NCI-H1105 (cell line): Measurements from ENCODE around the gene ZBTB38.

Source experiments
- DNase-seq: peaks from one replicate; lab custom pipeline; 2025; lab: John Stamatoyannopoulos, UW

ZBTB38 gene

DNA sequence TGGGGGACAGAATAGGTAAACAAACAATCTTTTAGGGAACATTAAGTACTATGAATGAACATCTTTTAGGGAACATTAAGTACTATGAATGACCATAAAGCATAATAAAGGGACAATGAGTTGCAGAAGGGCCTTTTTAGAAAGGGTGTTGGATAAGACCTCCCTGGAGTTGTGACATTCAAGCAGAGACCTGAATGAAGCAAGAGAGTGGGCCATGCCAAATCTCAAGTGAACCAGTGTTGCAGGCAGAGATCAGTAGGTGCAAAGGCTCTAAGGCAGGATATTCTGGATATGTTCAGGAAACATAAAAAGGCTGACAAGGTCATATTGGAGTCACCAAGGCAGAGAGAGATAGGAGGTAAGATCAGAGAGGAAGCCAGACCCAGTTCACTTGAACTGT lies 29.4 kb upstream of the ZBTB38 start:
- no peak for DNase-seq

DNA sequence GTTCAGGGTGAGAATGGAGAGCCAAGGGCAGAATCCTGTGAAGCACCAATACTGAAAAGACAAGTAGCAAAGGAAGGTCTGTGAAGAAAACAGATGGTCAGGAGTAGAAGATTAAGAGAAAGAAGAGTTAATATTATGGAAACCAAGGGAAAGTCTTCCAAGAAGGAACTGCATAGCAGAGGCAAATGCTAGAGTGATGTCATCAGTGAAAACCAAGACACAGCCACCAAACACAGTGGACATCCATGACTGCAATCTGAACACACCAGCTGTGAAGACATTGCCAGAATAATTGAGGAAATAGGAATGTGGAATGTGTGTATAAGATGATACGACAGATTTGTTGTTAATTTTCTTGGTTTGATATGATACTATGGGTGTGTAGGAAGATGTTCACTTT lies 26.8 kb upstream of the ZBTB38 start:
- no peak for DNase-seq

DNA sequence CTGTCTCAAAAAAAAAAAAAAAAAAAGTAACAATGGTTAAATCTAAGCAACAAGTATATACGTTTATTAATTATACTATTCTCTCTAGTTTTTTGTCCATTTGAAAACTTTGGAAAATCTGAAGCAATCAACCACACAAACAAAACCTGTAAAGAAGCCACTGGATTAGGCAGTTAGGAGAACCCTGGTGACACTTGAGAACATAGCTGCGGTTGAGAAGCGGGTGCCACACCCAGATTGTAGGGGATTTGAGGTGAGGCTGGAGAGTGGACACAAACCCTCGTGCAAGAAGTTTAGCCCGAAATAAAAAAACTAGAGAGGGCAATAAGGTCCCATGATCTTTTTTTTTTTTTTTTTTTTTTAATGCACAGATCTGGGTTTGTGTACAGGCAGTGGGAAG lies 25.9 kb upstream of the ZBTB38 start:
- no peak for DNase-seq

DNA sequence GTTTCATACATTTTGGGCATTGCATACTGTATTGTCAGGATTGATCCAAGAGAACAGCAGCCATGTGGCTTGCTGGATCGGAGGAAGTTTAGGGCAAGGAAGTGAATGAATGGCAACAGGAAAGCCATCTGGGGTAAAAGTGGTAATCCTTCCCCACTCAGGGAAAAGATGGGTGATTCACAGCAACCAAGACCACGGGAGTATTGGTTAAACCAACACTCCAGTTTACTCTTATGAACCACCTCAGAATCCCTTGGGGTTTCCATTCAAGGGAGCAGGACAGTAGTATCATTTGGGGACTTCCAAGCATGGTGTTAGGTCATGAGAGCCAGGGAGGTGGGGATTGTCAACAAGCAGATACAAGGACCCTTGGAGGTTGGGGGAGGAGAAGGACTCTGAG lies 25.2 kb upstream of the ZBTB38 start:
- no peak for DNase-seq

DNA sequence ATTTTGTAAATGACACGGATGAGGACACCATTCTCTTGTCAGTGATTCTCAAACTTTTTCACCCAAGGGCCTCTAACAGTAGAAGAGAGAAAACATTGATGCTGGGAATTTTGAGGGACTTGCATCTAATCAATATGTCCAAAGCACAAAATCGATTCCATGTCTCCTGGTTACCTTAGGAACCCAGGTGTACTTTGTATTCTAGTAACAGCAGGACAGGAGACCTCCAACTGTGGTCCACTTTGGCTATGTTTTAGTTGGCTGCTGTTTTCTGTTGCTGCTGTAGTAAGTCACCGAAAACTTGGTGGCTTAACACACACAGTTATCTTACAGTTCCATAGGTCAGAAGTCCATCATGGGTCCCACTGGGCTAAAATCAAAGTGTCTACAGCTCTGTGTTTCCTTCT lies 24.4 kb upstream of the ZBTB38 start:
- DNase-seq, result no peak

DNA sequence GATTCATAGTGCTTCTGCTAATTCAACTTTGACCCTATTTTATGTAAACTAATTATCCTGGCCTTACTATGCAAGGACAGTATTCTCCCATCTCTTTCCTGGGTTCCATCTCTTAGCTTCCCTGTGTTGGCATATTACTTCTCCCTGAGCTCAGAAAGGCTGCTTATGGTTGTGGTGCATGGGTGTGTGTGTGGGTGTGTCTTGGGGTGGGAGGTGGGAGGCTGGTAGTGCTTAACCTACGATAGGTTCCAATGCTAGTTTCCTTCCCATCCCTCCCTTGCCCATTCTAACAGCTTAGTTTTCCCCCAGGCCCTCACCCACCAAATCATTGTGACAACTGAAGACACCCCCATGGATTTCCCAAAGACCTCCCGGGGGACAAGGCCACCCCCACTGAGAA lies 22.8 kb upstream of the ZBTB38 start:
- DNase-seq, result no peak

DNA sequence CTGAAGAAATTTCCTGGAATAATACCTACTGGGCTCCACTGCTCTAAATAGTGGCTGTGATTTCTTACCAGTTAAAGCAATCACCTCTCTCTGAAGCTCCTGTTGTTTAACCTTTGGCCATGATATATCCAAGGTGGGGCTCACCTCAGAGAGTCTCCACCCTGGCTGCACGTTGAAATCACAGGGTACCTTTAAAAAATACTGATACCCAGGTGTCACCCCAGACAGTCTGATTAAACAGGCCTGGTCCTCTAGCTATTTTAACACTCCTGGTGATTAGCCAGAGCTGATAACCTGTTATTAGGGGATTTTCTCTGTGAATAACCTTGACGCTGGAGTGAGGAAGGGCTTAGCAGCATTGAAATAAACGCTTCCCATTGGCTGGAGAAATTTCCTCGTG lies 22.3 kb upstream of the ZBTB38 start:
- DNase-seq, result no peak

DNA sequence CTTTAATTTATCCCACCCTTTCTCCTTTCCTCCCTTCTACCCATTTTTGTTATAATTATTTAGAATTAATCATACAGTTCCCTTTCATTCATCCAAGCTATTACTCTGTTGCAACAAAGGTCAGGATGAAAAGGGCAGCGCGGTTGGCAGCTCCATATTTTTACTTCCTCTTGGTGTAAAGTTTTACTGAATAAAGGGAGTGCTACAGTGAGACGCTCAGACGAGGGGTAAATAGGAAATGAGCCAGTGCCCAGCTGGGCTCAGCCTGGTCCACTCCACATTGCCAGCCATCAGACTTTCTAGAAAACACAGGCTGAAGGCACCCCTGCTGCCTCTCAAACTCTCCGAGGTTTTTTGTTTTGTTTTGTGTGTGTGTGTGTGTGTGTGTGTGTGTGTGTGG lies 21.9 kb upstream of the ZBTB38 start:
- DNase-seq, result no peak

DNA sequence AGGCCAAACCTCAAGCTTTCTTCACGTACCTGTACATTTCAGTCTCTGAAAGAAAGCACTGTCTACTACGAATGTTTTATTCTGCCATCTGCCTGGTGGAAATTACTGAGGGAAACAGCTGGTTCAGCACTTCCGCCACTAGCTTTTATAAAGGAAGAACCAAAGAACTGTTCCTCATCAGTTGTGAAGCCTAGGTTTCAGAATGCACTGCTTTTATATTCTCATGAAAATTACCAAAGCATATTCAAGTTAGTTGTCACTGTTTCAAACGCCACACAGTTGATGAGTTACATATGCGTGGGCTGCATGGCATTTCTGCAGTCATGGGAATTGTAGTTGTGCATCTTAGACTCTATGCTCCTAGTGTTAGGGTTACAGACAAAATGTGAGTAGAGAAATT lies 21.5 kb upstream of the ZBTB38 start:
- DNase-seq, result no peak

DNA sequence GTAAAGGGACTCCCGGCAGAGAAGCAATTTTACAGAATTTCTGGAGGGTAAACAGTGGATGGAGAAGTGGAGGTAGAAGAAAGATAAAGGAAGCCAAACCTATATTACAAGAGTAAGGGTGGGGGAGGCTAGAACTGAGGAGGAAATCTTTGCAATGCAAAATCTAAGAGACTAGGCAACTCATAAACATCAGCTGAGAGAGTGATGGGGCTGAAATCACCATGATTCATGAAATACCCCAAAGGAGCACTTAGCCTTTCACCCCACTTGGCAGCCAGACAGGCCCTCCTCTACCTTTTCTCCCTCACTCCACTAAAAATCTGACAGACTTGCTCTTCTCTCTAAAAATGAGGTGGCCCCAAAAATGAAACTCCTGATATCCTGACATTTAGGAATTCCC lies 19.5 kb upstream of the ZBTB38 start:
- DNase-seq, result no peak

DNA sequence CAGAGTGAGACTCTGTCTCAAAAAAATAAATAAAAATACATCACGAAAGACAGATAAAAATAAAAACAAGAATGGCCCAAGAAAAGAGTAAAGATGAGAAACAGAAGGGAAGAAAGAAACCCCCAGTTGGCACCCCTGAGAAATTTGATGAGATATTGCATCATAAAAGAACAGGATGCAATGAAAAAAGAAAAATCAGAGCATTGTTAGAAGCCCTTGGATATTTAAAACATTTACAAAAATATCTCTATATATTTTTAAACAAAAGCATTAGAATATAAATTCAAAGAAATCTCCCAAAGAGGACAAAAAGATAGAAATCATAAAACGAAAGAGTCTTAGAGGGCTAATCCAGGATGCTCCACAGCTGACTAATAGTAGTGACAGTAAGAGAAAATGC lies 18.6 kb upstream of the ZBTB38 start:
- DNase-seq, result no peak

DNA sequence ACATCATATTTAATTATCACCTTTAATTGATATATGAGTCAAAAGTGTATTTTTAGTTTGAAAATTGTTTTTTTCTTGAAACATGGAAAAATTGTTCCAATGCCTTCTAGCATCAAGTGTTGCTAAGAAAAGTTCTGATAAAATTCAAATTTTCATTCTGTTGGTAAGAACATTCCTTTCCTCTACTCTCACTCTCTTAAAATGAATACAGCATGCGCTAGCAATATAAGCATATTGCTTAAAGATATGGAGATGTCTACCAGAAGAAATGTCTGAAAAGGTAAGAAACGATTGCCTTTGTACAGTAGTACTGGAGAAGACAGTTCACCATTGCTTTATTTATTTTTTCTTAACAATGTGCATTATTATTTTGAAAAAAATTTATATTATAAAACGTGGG lies 17.6 kb upstream of the ZBTB38 start:
- DNase-seq, result no peak

DNA sequence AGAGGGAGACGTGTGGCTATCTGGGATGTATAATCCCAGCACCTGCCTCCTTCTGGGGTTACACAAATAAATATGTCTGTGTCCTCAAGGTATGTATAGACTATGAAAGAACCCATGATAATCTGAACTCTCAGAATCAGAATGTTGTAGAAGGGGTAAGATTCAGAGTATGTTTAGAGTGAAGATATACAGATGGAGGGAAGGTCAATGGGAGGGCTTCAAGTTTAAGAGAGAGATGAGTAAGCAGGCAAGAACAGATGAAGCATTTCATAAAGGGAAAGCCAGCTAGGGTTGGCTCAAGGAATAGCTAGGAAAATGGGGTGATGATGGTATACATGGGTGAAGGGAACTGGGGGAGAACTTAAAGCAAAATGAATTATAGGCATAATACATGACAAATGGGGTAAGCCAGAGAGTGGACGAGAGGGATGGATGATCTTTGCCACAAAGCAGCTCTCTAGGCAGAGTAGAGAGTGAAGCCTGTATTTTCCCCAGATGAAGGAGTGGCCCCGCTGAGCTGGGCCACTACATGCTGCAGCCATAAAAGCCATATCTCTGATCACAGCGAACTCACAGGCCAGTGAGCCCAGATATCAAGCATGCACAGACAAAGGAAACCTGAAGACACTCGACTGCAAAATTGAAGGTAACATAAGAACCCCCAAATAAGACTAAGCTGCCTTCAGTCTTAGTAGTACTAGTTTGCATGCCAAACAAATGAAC lies 15.9 kb upstream of the ZBTB38 start:
- no peak for DNase-seq

DNA sequence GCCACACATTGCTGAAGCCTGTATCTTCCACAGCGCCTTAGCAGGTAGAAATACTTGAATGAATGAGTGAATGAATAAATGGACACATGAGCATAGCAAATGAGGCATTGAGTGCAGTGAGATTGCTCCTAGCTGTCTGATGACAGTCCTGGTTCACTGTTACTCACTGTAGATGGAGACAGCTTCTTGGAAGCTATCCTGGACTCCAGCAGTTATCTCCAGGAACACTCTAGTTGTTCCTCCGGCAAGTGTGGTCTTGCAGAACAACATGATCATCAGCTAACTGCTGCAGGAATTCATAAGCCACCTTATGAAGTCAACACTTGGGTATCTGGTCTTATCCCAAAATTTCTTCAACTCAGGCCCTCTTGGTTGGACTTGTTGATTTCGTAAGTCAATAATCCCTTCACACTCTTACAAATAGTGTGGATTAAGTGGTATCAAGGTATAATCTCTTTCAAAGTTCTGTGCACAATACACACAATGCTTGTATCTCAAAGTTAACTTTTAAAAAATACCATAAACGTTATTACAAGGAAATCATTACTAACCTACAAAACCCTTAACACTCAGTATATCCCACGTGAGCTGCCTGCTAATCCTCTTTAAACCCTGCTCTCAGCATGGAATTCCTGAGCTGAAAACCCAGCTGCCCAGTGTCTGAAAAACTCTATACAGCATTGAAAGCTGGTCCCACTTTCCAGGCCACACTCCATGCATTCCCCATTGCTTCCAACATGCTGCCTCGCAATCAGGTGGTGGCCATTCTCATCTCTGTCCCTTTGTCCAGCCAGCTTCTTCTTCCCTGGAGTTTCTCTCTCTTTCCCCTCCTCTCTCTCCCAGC lies 14.4 kb upstream of the ZBTB38 start:
- DNase-seq, result no peak

DNA sequence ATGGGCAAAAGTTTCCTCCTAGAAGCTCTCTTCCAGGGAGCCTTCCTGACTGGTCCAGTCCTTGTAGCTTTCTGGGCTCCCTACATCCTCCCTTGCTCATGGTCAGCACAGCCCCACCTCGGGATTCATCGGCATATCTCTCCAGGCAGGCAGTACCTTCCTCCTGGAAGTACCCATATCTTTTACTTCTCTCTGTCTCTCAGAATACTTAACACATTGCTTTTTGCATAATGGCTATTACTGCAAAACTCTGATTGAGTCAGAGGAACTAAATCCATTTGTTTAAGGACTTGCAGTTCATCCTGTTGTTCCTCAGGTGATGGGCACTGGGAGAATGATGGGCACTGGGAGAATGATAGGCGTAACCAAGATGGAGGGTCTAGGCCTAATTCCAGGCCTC lies 13.8 kb upstream of the ZBTB38 start:
- DNase-seq, result no peak

DNA sequence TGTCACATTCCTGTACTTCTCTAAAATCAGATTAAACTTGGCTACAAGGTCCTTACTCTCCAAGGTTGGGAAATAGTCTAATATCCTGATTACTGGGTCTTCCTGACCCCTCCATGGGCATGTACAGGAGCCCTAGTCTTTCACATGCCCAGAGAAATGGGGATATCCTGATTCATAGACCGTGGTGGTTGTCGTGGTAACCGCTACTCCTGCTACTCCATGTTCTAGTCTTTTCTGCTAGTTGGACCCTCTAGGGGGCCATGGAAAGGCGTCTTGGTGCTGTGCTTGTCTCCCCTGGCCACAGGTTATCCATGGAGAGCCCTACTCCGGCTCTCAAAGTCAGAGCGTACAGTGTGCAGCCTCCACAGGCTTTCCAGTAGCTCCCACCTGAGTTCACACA lies 13.1 kb upstream of the ZBTB38 start:
- no peak for DNase-seq

DNA sequence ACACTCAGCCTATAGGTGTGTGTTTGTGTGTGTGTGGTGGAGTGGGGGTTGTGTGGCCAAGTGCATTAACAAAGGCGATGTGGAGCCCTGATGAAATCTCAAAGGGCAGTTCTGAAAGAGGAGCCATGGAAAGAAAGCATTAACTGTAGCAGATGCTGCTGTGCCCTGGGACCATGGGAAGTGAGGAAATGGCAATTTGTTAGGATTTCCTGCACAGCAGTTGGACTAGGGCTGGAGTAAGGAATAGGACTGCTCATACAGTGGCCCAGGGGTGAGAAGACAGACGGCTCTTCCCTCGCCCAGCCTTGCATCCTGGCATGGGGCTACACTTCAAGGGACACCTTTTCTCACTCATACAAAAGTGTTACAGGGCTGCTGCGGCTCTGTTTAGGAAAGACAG lies 12.3 kb upstream of the ZBTB38 start:
- DNase-seq, result no peak

DNA sequence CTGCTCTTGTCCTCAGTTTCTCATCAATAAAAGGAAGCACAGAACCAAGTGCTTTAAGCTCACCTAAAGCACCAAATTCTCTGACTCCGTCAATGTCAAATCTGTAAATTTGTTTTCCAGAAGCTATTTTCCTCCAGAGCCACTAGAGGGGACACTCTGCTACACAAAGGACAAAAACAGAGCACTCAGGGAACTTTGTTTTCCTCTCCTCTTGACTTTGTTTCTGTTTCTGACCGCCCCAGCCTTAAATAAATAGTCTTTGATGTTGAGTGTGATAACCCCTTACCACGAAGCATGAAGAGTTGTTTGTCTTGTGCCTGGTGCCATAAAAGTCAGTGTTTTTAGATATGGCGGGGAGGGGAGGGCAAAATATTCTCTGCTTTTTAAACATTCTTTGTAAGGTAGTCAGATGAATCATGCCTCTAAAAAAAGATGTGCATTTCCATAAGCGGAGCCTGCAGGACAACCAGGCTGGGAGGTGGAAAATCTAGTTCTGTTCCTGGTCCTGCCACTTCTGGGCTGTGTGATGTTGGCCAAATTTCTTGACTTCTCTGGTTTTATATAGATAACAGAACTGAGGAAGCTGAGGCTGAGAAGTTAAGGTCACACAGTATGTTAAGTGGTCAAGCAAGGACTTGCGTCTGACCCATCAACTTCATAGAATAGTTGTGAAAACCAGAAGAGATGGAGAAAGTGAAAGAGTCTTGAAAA lies 7.3 kb upstream of the ZBTB38 start:
- DNase-seq, result no peak

DNA sequence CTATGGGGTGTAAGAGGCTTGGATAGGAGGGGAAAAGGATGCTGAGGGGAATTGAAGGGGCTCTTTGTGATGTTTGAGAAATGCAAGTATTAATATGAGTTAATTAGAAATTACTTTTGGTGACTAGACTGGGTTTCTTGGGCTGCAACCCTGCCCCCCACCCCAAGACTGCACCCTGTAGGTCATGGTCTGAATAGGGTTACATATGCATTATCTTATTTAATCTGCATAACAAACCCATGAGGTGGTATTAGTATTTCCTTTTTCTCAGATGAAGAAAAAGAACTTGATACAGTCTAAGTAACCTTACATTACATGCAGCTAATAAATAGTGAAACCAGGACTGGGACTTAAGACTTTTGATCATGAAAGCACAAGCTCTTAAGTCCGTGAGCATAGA lies 5.6 kb upstream of the ZBTB38 start:
- DNase-seq, result no peak

DNA sequence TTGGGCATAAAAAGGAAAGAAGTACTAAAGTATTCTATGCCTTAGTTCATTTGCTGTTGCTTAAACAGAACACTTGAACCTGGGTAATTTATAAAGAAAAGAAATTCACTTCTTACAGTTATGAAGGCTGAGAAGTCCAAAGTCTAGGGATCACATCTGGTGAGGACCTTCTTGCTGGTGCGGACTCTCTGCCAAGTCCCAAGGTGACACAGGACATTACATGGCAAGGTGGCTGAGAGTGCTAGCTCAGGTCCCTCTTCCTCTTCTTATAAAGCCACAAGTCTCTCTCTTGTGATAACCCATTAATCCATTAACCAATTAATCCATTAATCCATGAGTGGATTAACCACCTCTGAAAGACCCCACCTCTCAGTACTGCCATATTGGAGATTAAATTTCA lies 3.1 kb upstream of the ZBTB38 start:
- DNase-seq, result no peak

DNA sequence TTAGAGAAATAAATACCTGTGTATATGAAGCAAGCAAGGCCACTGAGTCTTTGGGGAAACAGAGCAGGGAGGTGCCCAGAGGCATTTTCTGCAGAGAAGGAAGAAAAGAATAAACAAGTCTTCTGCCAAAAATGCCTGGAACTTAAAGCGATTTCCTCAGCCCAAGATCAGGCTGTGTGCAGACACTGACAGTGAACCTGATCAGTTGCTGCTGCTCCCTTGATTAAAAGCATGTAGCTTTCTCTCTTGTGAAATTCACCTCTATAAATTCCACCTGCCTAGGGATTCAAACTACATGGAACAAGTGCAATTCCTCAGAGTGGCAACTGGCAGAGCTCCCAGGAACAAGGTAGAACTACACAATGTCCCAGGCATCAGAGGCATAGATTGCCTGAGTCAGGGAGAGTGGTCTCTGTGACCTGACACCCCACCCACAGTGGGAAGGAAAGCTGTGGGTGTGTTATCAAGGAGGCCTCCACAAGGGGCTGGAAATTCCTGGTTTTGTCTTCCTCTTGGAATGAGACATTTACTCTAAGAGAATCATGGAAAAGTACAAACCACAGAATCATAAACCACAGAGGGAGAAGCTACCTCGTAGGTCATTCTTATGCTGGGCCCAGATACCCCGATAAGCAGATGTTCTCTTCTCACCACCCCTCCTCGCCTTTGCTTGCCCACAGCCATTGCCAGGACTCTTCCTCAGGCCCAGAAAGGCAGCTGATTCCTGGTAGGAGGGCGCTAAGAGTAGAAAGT lies 1.8 kb upstream of the ZBTB38 start:
- no peak for DNase-seq

DNA sequence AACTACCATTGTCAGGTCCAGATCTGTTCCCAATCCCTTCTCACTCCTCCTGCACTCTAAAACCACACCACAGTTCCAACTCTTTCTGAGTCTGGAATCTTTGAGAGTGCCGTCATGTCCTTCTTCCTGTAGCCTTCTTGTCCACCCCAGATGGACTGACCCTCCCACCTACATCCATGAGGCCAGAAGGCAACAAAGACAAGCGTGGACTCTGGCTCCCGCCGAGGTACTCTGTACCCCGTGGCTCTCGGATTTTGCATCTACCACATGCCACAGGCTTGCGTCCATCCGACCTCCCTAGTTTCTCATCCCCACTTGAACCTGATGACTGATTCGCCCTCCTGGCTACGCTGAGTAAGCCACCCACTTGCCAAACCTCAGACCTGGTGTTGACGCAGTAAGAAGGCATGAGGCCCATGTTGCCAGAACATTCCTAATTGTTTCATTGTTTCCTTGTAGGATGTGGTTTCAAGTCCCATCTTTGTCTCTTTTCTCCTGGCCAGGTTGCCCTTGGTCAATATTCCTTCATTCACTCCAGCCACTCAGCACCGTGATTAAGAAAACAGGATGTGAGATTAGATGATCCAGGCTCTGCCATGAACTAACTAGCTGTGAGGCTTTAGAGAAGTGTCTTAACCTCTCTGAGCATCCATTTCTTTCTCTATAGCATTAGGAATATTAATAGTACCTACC lies 1.1 kb upstream of the ZBTB38 start:
- DNase-seq, result no peak
